GM23248 (cell line): Measurements from ENCODE around the gene LNX2. TPM values are rescaled to one million over a fixed set of nuclear protein-coding genes. Genes with fewer than 3 reads are reported as not detected.

Source experiments
- DNase-seq: peaks from one replicate; pipeline ENCODE4 v3.0.0-alpha.2; 2015
- H2AFZ ChIP-seq: fragments of 200-600 bp; sonication (generic); 2 replicates; pipeline ENCODE4 v1.6.1; 2016; ENCODE audit warnings: antibody characterized with exemption
- H3F3A ChIP-seq: fragments of 200-600 bp; sonication (generic); 2 replicates; pipeline ENCODE4 v1.6.1; 2016; ENCODE audit warnings: mild to moderate bottlenecking, antibody characterized with exemption, mixed run types; ENCODE audit not compliant: insufficient read depth
- H3K27ac ChIP-seq: fragments of 200-600 bp; sonication (generic); 2 replicates; pipeline ENCODE4 v1.5.1; 2016; ENCODE audit warnings: mild to moderate bottlenecking
- H3K27me3 ChIP-seq: fragments of 200-600 bp; sonication (generic); replicated peaks from 2 replicates; pipeline ENCODE4 v1.6.1; 2016; ENCODE audit warnings: mild to moderate bottlenecking; ENCODE audit not compliant: insufficient read depth
- H3K36me3 ChIP-seq: fragments of 200-600 bp; sonication (generic); 2 replicates; pipeline ENCODE4 v1.6.1; 2016; ENCODE audit warnings: low read depth, mild to moderate bottlenecking
- H3K4me1 ChIP-seq: fragments of 200-600 bp; sonication (generic); 2 replicates; pipeline ENCODE4 v1.6.1; 2016; ENCODE audit warnings: mild to moderate bottlenecking; ENCODE audit not compliant: insufficient read depth
- H3K4me2 ChIP-seq: fragments of 200-600 bp; sonication (generic); one replicate; pipeline ENCODE4 v1.6.1; 2016; ENCODE audit warnings: mild to moderate bottlenecking; ENCODE audit not compliant: unreplicated experiment
- H3K4me3 ChIP-seq: fragments of 200-600 bp; sonication (generic); 2 replicates; pipeline ENCODE4 v1.5.1; 2016; ENCODE audit warnings: mild to moderate bottlenecking
- H3K79me2 ChIP-seq: fragments of 200-600 bp; sonication (generic); 2 replicates; pipeline ENCODE4 v1.6.1; 2016; ENCODE audit warnings: mild to moderate bottlenecking; ENCODE audit not compliant: insufficient read depth
- H3K9ac ChIP-seq: fragments of 200-600 bp; sonication (generic); 2 replicates; pipeline ENCODE4 v1.6.1; 2016; ENCODE audit warnings: mild to moderate bottlenecking
- H3K9me2 ChIP-seq: fragments of 200-600 bp; sonication (generic); 2 replicates; pipeline ENCODE4 v1.6.1; 2016; ENCODE audit warnings: mixed run types, mild to moderate bottlenecking, moderate library complexity; ENCODE audit not compliant: insufficient read depth
- H3K9me3 ChIP-seq: fragments of 200-600 bp; sonication (generic); one replicate; pipeline ENCODE4 v1.6.1; 2017; ENCODE audit warnings: low read depth
- H4K20me1 ChIP-seq: fragments of 200-600 bp; sonication (generic); 2 replicates; pipeline ENCODE4 v1.6.0; 2016; ENCODE audit not compliant: insufficient read depth
- EZH2 ChIP-seq: fragments of 200-600 bp; sonication (generic); IDR thresholded peaks from 2 replicates; pipeline ENCODE4 v1.6.1; 2018; ENCODE audit warnings: antibody characterized with exemption, mild to moderate bottlenecking; ENCODE audit not compliant: insufficient read depth, poor library complexity, severe bottlenecking
- EZH2phosphoT487 ChIP-seq: fragments of 200-600 bp; sonication (generic); IDR thresholded peaks from 2 replicates; pipeline ENCODE4 v1.6.1; 2018; ENCODE audit warnings: antibody characterized with exemption, moderate library complexity, mild to moderate bottlenecking, low read depth; ENCODE audit not compliant: insufficient read depth
- WGBS, 2 experiments: methylation state at CpG; one replicate each; pipeline ENCODE4 v1.1.6; 2015 to 2017; ENCODE audit warnings: low lambda C conversion rate in 2 of 2, low coverage in 1 of 2; ENCODE audit errors: missing lambda C conversion rate in 2 of 2; 5-methylcytosine and 5-hydroxymethylcytosine counted together
- in situ Hi-C: fragments of 300-500 bp; cut with MboI; formaldehyde crosslinking; loops from 2 replicates; pipeline ENCODE4 v1.15.0; 2020
- polyA plus RNA-seq: library from polyadenylated mRNA; unstranded; fragments of >200 nt; fragmentation: Nextera tagmentation; extraction: Ambion mirVana; gene quantifications from 2 replicates; pipeline ENCODE4 v1.2.1, GENCODE V29; 2016
- total RNA-seq: library from RNA; depleted of rRNA; stranded (reverse); fragments of >200 nt; shearing (Covaris generic); gene quantifications from 2 replicates; pipeline ENCODE4 v1.2.3, GENCODE V29; 2014

Gene LNX2
- total and polyA plus RNA-seq, 2 experiments from 2014 or later = 2.0 to 2.6 TPM

DNA sequence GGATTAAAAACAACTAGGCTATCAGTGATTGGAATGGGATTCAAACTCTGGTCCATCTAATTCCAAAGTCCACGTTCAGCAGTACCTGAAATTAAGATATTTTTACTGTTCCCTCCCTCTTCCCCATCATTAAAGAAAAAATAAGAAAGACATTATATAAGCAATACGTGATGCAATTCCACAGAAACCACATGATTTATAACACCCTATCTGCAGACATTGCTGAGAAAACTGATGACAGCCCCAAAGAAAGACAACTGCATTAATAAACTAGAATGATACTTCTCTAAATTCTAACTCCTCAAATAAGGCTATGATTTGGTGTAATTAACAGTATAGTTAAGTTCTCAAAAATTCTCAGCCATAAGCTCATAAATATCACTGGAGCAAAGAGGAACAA lies 19.1 kb downstream of the LNX2 start:
- in situ Hi-C loops = no loop called here
- H3K27me3 ChIP-seq = no peaks in the 10 kb centered on the region
- H3K4me2 ChIP-seq = no peak overlapping the region
- no peak for DNase-seq
- H3K27ac ChIP-seq = no peak overlapping the region
- no peaks in the 10 kb centered on the region for H3K9me2 ChIP-seq
- H3K79me2 ChIP-seq = peaks cover 28% of the 10 kb centered on the region
- no peak overlapping the region for H3K4me3 ChIP-seq
- H2AFZ ChIP-seq = no peak overlapping the region
- no peak for TF ChIP-seq EZH2
- no peak for TF ChIP-seq EZH2phosphoT487
- H3F3A ChIP-seq = no peaks in the 10 kb centered on the region
- no peaks in the 10 kb centered on the region for H4K20me1 ChIP-seq
- no peaks in the 10 kb centered on the region for H3K9me3 ChIP-seq
- H3K36me3 ChIP-seq = no peaks in the 10 kb centered on the region
- peaks cover 9% of the 10 kb centered on the region for H3K4me1 ChIP-seq
- WGBS, 2 experiments = 93 to 96% methylated on average over 2 of the region's 2 CpGs
- no peak overlapping the region for H3K9ac ChIP-seq

DNA sequence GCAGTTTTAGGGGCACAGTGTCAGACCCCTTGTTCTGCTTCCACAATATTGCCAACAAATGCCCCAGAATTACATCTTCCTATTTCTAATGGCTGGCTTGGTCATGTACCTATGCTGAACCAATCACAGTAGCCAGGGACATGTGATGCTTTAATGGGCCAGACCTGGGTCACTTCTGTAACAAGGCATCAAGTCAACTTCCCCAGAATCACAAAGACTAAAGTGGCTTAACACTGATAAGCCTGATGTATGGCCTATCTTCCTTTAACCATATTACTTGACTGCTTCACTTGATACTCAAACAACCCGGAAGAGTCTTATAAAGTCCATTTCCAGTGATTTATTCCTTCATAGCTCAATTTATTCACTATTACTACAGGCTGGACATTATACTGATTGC lies 19.6 kb downstream of the LNX2 start:
- Histone ChIP-seq H3K27ac (no peak overlapping the region), H3K36me3 (no peaks in the 10 kb centered on the region), H3K4me3 (no peak overlapping the region), H3K79me2 (peaks cover 23% of the 10 kb centered on the region), H4K20me1 (no peaks in the 10 kb centered on the region), H3K27me3 (no peaks in the 10 kb centered on the region), H3K9me3 (no peaks in the 10 kb centered on the region), H3K9me2 (no peaks in the 10 kb centered on the region), H3K4me1 (peaks cover 9% of the 10 kb centered on the region), H3K4me2 (no peak overlapping the region), H2AFZ (no peak overlapping the region), H3K9ac (no peak overlapping the region), H3F3A (no peaks in the 10 kb centered on the region)
- WGBS, 2 experiments = 90 to 97% methylated on average over 1 of the region's 1 CpG
- DNase-seq = no peak
- in situ Hi-C loops = no loop called here
- TF ChIP-seq EZH2 = no peak
- TF ChIP-seq EZH2phosphoT487 = no peak

DNA sequence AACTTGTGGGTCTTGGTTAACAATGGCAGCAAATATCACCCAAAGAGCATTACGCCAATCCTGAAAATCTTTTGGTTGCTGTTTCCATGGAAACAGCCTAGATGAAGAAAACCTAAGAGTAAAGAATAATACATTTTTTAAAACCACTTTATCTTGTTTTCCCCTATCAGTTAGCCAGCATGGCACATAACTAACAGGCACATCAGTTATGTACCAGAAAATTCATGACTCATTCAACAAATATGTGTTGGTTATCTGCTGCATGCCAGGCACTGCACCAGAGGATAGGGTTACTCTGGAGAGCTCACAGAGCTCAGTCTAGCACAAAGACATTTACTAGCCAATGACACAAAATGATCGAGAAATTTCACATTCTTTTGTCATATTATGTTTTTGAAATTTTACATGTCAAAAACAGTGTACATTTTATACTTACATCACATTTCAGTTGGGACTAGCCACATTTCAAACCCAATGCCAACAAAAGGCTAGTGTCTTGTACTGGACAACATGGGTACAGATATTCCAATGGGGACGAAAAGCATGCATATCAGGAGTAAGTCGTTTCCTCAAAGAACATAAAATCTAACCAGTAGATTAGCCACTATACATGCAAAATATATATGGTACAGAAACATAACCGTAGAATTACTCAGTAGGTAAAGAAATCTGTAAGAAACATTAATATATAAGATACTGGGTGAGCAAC lies 20.3 kb downstream of the LNX2 start:
- Histone ChIP-seq H3K9me3 (no peaks in the 10 kb centered on the region), H3K79me2 (peaks cover 16% of the 10 kb centered on the region), H2AFZ (no peak overlapping the region), H3K27ac (no peak overlapping the region), H3K36me3 (no peaks in the 10 kb centered on the region), H4K20me1 (no peaks in the 10 kb centered on the region), H3K4me1 (peaks cover 9% of the 10 kb centered on the region), H3K9ac (no peak overlapping the region), H3K9me2 (no peaks in the 10 kb centered on the region), H3K27me3 (no peaks in the 10 kb centered on the region), H3K4me3 (no peak overlapping the region), H3K4me2 (no peak overlapping the region), H3F3A (no peaks in the 10 kb centered on the region)
- in situ Hi-C loops = no loop called here
- TF ChIP-seq EZH2phosphoT487 (no peak), EZH2 (no peak)
- peak; percentile 65 for DNase-seq
- WGBS, 2 experiments = 75 to 76% methylated on average over 5 of the region's 5 CpGs

DNA sequence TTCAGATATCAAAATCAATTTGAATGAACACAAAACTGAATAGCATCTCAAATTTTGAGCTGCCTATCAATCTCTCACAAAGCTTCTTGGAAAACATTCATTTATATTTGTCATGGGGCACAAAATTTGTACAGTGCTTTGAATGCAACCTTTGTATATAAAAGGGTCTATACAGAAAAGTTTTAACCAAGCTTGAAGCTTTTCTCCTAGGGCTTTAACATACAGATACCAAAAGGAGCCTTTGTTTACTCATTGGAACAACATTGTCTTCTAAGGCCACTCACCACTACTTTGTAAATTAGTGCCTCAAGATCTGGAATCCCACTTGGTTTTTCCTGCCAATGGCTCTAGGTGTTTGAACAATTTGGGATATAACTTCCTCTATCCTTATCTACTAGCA lies 21.2 kb downstream of the LNX2 start:
- H3K4me3 ChIP-seq = no peak overlapping the region
- H3K9me2 ChIP-seq = no peaks in the 10 kb centered on the region
- H3K27me3 ChIP-seq = no peaks in the 10 kb centered on the region
- no peaks in the 10 kb centered on the region for H4K20me1 ChIP-seq
- no peak overlapping the region for H3K27ac ChIP-seq
- H3K4me2 ChIP-seq = no peak overlapping the region
- peaks cover 9% of the 10 kb centered on the region for H3K4me1 ChIP-seq
- no peaks in the 10 kb centered on the region for H3F3A ChIP-seq
- TF ChIP-seq EZH2phosphoT487 (no peak), EZH2 (no peak)
- no peaks in the 10 kb centered on the region for H3K9me3 ChIP-seq
- no peak for DNase-seq
- H3K36me3 ChIP-seq = no peaks in the 10 kb centered on the region
- H3K79me2 ChIP-seq = peaks cover 12% of the 10 kb centered on the region
- in situ Hi-C loops = no loop called here
- no peak overlapping the region for H3K9ac ChIP-seq
- no peak overlapping the region for H2AFZ ChIP-seq
